Upper lobe of left lung (tissue), 6 donors: Measurements from ENCODE around the gene MAP4K4. TPM values are rescaled to one million over a fixed set of nuclear protein-coding genes. Genes with fewer than 3 reads are reported as not detected.

Experiments
- ATAC-seq, 2 donors: fragments of 200-7000 bp; cut with Tn5 transposase; one replicate each; pipeline ENCODE4 v1.9.1; 2022; ENCODE audit warnings: mild to moderate bottlenecking in 2 of 2, moderate library complexity in 2 of 2; ENCODE audit not compliant: low FRiP score in 2 of 2
- DNase-seq, 2 donors: peaks; one replicate each; pipeline ENCODE4 v3.0.0-alpha.2; 2019 to 2020
- H3K27ac ChIP-seq, 4 donors: fragments of 200-600 bp; sonication (generic); one replicate each; pipeline ENCODE4 v1.5.1; 2016 to 2019
- H3K27me3 ChIP-seq, 4 donors: fragments of 200-600 bp; sonication (generic); one replicate each; pipeline ENCODE4 v1.5.1; 2017 to 2019
- H3K36me3 ChIP-seq, 4 donors: fragments of 200-600 bp; sonication (generic); one replicate each; pipeline ENCODE4 v1.5.1; 2016 to 2019
- H3K4me1 ChIP-seq, 4 donors: fragments of 200-600 bp; sonication (generic); one replicate each; pipeline ENCODE4 v1.5.1; 2018 to 2019
- H3K4me3 ChIP-seq, 4 donors: fragments of 200-600 bp; sonication (generic); one replicate each; pipeline ENCODE4 v1.5.1; 2017 to 2019; ENCODE audit warnings: mild to moderate bottlenecking in 2 of 4, moderate library complexity in 1 of 4
- H3K9me3 ChIP-seq, 4 donors: fragments of 200-600 bp; sonication (generic); one replicate each; pipeline ENCODE4 v1.5.1; 2018 to 2019
- EP300 ChIP-seq, 4 donors: sonication (generic); formaldehyde crosslinking; IDR thresholded peaks; one replicate each; pipeline ENCODE4 v1.5.1; 2017; ENCODE audit warnings: antibody characterized with exemption in 4 of 4, control low read depth in 2 of 4
- POLR2A ChIP-seq, 4 donors: fragments of 450-650 bp; IDR thresholded peaks; one replicate each; pipeline ENCODE4 v1.5.1; 2016 to 2017; ENCODE audit warnings: antibody characterized with exemption in 4 of 4, mild to moderate bottlenecking in 2 of 4
- POLR2AphosphoS5 ChIP-seq, 2 donors: sonication (generic); formaldehyde crosslinking; IDR thresholded peaks; one replicate each; pipeline ENCODE4 v1.5.1; 2017; ENCODE audit warnings: antibody characterized with exemption in 2 of 2
- WGBS, 2 donors: methylation state at CpG; one replicate each; pipeline ENCODE4 v1.1.5; 2017 to 2018; 5-methylcytosine and 5-hydroxymethylcytosine counted together
- total RNA-seq, 6 donors: library from RNA; depleted of rRNA in 4 of 6; stranded (reverse); fragments of >200 nt in 4 of 6; gene quantifications; one replicate each; pipeline versions ENCODE4 v1.1.0 to v1.2.1, GENCODE V29; 2016 to 2021
- TF ChIP-seq, protein P1 (sequence below), 6 experiments: fragments of 450-650 bp in 4 of 6; fragments of 200-600 bp in 2 of 6; sonication (generic) in 2 of 6; IDR thresholded peaks; one replicate each; pipeline ENCODE4 v1.5.1; 2016 to 2019; ENCODE audit warnings: antibody characterized with exemption in 6 of 6
- donor health status: DM: no; HTN: no; CAD: no; lungs with moderate emphysema.
- donor health status: DM: no; HTN: yes; CAD: no; lungs with severe emphysema.

Gene MAP4K4
- total RNA-seq, 6 donors from 2014 or later = 49.8 to 88.0 (median 56.4) TPM

GRCh38 chr2:101848769-101849410 lies 151.4 kb downstream of the MAP4K4 start:
- Histone ChIP-seq H3K27ac (no peak overlapping the region), H3K36me3 (peaks cover 0 to 42% (median 19%) of the 10 kb centered on the region in 4 donors), H3K9me3 (no peaks in the 10 kb centered on the region), H3K4me1 (peaks cover 0 to 12% (median 6%) of the 10 kb centered on the region in 4 donors), H3K4me3 (no peak overlapping the region), H3K27me3 (no peaks in the 10 kb centered on the region)
- no peak for DNase-seq
- 77 to 86% methylated on average over 6 of the region's 6 CpGs for WGBS, 2 donors
- TF ChIP-seq POLR2A (IDR thresholded peaks at IDR 0.05) (no peak), POLR2AphosphoS5 (IDR thresholded peaks at IDR 0.05) (no peak), EP300 (IDR thresholded peaks at IDR 0.05) (no peak)
- TF ChIP-seq, protein P1, sequence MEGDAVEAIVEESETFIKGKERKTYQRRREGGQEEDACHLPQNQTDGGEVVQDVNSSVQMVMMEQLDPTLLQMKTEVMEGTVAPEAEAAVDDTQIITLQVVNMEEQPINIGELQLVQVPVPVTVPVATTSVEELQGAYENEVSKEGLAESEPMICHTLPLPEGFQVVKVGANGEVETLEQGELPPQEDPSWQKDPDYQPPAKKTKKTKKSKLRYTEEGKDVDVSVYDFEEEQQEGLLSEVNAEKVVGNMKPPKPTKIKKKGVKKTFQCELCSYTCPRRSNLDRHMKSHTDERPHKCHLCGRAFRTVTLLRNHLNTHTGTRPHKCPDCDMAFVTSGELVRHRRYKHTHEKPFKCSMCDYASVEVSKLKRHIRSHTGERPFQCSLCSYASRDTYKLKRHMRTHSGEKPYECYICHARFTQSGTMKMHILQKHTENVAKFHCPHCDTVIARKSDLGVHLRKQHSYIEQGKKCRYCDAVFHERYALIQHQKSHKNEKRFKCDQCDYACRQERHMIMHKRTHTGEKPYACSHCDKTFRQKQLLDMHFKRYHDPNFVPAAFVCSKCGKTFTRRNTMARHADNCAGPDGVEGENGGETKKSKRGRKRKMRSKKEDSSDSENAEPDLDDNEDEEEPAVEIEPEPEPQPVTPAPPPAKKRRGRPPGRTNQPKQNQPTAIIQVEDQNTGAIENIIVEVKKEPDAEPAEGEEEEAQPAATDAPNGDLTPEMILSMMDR (IDR thresholded peaks at IDR 0.05) = no peak
- no peak for ATAC-seq

DNA sequence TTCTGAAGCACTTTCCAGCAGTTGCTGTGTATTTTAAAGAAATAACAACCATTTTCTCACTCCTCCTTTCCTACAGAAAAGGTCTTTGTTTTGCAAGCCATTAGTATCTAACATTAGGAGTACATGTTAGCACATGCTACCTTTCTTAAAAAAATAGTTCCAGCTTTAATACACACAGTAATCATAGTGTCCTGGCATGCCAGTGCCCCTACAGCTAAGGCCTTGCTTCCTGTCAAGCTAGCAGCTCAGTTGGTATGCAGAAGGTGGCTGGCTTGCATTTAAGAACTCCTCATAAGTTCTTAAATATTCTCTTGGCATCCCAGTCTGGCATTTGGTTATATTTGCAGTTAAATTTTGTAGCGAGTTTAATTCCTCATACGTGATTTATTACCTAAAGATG lies 152.9 kb downstream of the MAP4K4 start:
- no peak overlapping the region for H3K27ac ChIP-seq
- DNase-seq (no peak), ATAC-seq (no peak)
- peaks cover 0 to 33% (median 10%) of the 10 kb centered on the region in 4 donors for H3K36me3 ChIP-seq
- no peaks in the 10 kb centered on the region for H3K27me3 ChIP-seq
- WGBS, 2 donors = 73 to 79% methylated on average over 2 of the region's 2 CpGs
- peaks cover 0 to 9% (median 0%) of the 10 kb centered on the region in 4 donors for H3K4me1 ChIP-seq
- no peak overlapping the region for H3K4me3 ChIP-seq
- no peaks in the 10 kb centered on the region for H3K9me3 ChIP-seq
- no peak for TF ChIP-seq POLR2AphosphoS5 (IDR thresholded peaks at IDR 0.05)
- no peak for TF ChIP-seq EP300 (IDR thresholded peaks at IDR 0.05)
- TF ChIP-seq POLR2A (IDR thresholded peaks at IDR 0.05) = no peak
- TF ChIP-seq, protein P1 (IDR thresholded peaks at IDR 0.05) = no peak

DNA sequence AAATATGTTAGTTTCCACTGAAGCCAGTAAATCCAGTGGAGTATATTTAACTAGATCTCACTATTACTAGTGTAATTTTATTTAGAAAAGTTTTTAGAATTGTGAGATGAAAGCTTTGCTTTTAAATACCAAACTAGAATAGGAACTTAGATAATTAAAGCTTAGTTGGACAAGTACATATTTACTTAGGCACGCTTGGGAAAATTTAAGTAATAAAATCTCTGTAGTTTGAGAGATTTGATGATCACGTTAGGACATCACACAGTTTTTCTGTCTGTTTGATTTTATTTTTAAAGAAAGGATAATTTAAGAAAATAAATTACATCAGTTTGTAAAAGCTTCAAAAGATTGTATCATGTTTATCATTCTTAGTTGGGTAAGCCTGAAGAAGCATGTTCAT lies 153.5 kb downstream of the MAP4K4 start:
- TF ChIP-seq POLR2A (IDR thresholded peaks at IDR 0.05) = no peak
- TF ChIP-seq POLR2AphosphoS5 (IDR thresholded peaks at IDR 0.05) = no peak
- no peak for TF ChIP-seq EP300 (IDR thresholded peaks at IDR 0.05)
- TF ChIP-seq, protein P1 (IDR thresholded peaks at IDR 0.05) = no peak
- Histone ChIP-seq H3K27me3 (no peaks in the 10 kb centered on the region), H3K4me1 (peaks cover 0 to 9% (median 0%) of the 10 kb centered on the region in 4 donors), H3K36me3 (peaks cover 0 to 32% (median 11%) of the 10 kb centered on the region in 4 donors), H3K9me3 (no peaks in the 10 kb centered on the region), H3K4me3 (no peak overlapping the region), H3K27ac (no peak overlapping the region)
- no peak for ATAC-seq
- DNase-seq = no peak
- 93 to 96% methylated on average over 2 of the region's 2 CpGs for WGBS, 2 donors

DNA sequence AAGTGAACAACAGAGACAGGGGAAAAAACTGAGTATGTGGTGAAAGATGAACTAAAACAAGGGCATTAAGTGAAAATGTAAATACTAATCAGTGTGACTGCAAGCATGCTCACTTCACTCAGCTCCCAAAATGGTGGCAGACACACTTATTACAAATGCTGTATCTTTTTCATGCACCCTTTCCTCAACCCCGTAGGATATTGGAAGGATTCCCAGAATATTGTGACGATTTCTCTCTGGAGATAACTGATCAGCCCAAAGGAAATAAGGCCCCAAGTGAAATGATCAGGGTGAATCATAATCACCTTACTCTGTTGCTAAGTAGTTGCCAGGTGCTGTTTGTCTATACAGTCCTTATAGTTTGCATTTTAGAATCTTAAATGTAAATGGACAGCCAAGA lies 155.3 kb downstream of the MAP4K4 start:
- WGBS, 2 donors = 41 to 74% methylated on average over 2 of the region's 2 CpGs

More for the DNA sequence above, 155.3 kb downstream of the MAP4K4 start:
- Histone ChIP-seq H3K4me3 (no peak overlapping the region), H3K36me3 (peaks cover 0 to 35% (median 8%) of the 10 kb centered on the region in 4 donors), H3K27me3 (no peaks in the 10 kb centered on the region), H3K4me1 (peaks cover 0 to 9% (median 0%) of the 10 kb centered on the region in 4 donors), H3K27ac (no peak overlapping the region), H3K9me3 (no peaks in the 10 kb centered on the region)
- TF ChIP-seq POLR2AphosphoS5 (IDR thresholded peaks at IDR 0.05) = no peak
- TF ChIP-seq POLR2A (IDR thresholded peaks at IDR 0.05) = no peak
- TF ChIP-seq EP300 (IDR thresholded peaks at IDR 0.05) = no peak
- TF ChIP-seq, protein P1 (IDR thresholded peaks at IDR 0.05) = no peak
- ATAC-seq = no peak
- no peak for DNase-seq
